OCI-LY1 (cell line): Measurements from ENCODE around the gene IRF5.

Experiments
- EZH2 ChIP-seq: fragments of 200-600 bp; sonication (generic), shearing (Covaris generic); IDR thresholded peaks from 2 replicates; pipeline ENCODE4 v1.8.0; 2017; ENCODE audit warnings: borderline replicate concordance, mixed run types, mild to moderate bottlenecking, antibody characterized with exemption, low read length, moderate library complexity, mixed read lengths
- TF ChIP-seq, protein P1 (sequence below): fragments of 200-600 bp; sonication (generic), shearing (Covaris generic); IDR thresholded peaks from 2 replicates; pipeline ENCODE4 v1.5.1; 2017; ENCODE audit warnings: mild to moderate bottlenecking, antibody characterized with exemption, low read length, moderate library complexity, mixed read lengths

DNA sequence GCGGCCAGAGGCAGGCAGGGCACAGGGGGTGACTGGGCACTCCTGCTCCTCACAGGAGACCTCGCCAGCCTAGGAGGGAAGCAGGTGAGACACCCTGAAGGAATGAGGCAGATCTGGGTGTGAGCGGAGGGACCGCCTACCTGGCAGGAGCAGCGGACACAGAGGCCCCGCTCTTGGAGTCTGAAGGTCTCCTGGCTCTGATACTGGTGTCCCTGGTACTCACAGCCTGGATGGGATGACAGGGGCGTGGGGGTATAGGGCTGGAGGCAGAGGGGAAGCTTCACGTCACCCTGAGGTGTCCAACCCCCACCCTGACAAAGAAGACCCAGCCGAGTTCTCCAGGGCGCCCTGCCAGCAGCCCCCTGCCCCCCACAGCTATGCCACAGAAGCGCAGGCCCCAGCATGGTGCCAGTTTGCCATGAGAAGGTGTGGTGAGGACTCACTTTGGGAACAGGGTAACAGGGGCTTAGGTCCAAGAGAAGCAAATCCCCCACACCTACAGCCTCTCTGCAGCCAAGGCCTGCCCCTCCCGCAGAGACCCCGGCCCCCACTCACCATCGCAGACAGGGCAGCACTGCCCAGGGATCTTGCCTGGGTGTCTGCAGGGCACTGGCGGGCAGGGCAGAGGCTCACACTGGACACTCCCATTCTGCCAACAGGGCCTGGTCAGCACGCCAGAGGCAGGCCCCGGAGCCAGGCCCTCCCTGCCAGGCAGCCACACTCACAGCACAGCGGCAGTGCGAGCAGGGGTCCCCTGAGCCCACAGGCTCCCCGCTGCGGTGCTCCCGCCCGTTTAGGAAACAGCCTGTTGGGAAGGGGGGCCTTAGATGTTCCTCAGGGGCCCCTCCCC lies 44.3 kb upstream of the IRF5 start:
- TF ChIP-seq, protein P1, sequence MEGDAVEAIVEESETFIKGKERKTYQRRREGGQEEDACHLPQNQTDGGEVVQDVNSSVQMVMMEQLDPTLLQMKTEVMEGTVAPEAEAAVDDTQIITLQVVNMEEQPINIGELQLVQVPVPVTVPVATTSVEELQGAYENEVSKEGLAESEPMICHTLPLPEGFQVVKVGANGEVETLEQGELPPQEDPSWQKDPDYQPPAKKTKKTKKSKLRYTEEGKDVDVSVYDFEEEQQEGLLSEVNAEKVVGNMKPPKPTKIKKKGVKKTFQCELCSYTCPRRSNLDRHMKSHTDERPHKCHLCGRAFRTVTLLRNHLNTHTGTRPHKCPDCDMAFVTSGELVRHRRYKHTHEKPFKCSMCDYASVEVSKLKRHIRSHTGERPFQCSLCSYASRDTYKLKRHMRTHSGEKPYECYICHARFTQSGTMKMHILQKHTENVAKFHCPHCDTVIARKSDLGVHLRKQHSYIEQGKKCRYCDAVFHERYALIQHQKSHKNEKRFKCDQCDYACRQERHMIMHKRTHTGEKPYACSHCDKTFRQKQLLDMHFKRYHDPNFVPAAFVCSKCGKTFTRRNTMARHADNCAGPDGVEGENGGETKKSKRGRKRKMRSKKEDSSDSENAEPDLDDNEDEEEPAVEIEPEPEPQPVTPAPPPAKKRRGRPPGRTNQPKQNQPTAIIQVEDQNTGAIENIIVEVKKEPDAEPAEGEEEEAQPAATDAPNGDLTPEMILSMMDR, result no peak
- no peak for TF ChIP-seq EZH2
